Ishikawa (cell line): ENCODE data around the gene HEXIM2.

Experiments used
- CEBPB ChIP-seq: IDR thresholded peaks from 2 replicates; pipeline ENCODE4 v1.6.1; 2012
- EGR1 ChIP-seq: IDR thresholded peaks from 2 replicates; pipeline ENCODE4 v1.6.1; 2012
- EP300 ChIP-seq: IDR thresholded peaks from 2 replicates; pipeline ENCODE4 v1.6.1; 2012; ENCODE audit warnings: borderline replicate concordance
- REST ChIP-seq: IDR thresholded peaks from 2 replicates; pipeline ENCODE4 v1.6.1; 2012; ENCODE audit warnings: low read depth, mild to moderate bottlenecking
- TAF1 ChIP-seq: IDR thresholded peaks from 2 replicates; pipeline ENCODE4 v1.6.1; 2012; ENCODE audit warnings: low read depth, mild to moderate bottlenecking
- TCF12 ChIP-seq: IDR thresholded peaks from 2 replicates; pipeline ENCODE4 v1.6.1; 2012; ENCODE audit warnings: low read depth
- YY1 ChIP-seq: IDR thresholded peaks from 2 replicates; pipeline ENCODE4 v1.6.1; 2012; ENCODE audit warnings: low read depth
- ZBTB7A ChIP-seq: IDR thresholded peaks from 2 replicates; pipeline ENCODE4 v1.6.1; 2012; ENCODE audit warnings: low read depth

- TF ChIP-seq REST (no peak), EP300 (no peak; the same call in 1 of the 2 replicates), TCF12 (no peak), YY1 (no peak), CEBPB (no peak), EGR1 (no peak), TAF1 (no peak), ZBTB7A (no peak)
Observed at GRCh38 chr17:45149669-45150664, 11.7 kb upstream of the HEXIM2 start.
